HG03469 (cell line): ENCODE results near the gene GRM8.

ENCODE experiments used
- ATAC-seq: cut with Tn5 transposase; IDR thresholded peaks from one replicate; pipeline ENCODE4 v1.9.1; 2021; ENCODE audit warnings: mild to moderate bottlenecking, moderate library complexity, moderate number of reproducible peaks; ENCODE audit not compliant: unreplicated experiment

Gene GRM8

GRCh38 chr7:126760914-126761577 is 491.7 kb downstream of the GRM8 start:
- ATAC-seq, result peak; percentile 39

DNA sequence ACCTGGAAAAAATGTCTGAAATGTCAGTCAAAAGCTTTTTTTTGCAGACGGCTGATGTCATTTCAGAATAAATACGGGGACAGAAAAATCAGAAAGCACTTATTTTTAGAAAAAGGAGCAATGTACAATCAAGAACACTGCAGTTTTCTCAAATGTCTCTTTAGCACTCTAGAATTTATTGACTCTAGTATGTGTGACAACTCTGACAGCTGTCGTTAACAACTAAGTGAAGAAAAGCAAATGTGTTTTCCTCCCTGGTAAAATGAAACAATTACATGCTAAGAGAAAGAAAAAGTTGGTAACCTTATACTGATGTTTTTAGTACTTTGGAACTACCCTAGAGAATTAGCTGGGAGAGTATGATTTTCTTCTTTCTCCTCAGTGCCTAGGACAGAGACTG is 497.4 kb downstream of the GRM8 start:
- no peak for ATAC-seq

- ATAC-seq, result no peak
Observed at GRCh38 chr7:126750207-126750911, 502.4 kb downstream of the GRM8 start.

- no peak for ATAC-seq
Observed at GRCh38 chr7:126728967-126729366, 523.8 kb downstream of the GRM8 start.

GRCh38 chr7:126727930-126728391 is 524.8 kb downstream of the GRM8 start:
- no peak for ATAC-seq

DNA sequence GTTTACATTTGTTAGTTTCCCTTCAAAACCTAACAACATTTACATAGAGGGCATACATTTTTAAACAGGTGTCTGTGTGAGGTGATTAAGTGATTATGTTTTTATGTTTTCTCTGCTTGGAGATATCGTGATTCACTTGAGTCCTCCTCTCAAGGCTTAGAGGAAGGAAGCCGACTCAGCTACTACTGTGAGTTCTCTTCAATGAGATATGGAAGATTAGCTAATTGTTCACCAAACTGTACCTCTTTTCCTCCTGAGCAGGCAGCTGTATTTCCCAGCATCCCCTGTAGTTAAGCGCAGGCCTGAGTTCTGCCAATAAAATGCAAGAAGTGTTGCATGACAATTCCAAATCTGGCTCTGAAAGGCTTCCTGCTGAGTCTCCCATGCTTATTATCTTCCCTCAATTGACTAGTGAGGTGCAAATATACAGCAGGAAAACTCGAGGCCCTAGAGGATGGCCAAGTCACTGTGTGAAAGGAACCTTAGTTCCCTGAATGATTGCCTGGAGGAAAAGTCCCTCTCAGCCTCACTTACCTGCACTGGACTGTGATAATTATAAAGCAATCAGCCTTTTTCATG is 528.7 kb downstream of the GRM8 start:
- no peak for ATAC-seq

- ATAC-seq, result peak; percentile 87
Observed at GRCh38 chr7:126720232-126720631, 532.5 kb downstream of the GRM8 start.

DNA sequence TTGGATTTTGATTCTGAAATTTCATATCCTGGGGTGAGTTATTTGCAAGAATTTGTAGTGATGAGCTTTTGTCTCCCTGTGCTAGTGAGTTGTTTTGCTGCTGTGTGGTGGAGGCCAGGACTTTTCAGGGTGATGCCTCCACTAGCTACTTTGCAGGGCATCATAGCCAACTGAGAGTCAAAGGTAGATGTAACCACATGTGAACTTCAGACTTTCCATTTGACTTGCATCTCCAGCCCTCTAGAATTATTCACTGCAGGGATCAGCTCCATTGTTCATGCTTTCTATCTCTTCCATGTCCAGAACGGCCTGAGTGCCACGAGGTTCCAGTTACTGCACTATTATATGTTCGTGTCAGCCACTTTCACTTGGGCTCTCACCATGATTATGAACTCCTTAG is 534.3 kb downstream of the GRM8 start:
- no peak for ATAC-seq

DNA sequence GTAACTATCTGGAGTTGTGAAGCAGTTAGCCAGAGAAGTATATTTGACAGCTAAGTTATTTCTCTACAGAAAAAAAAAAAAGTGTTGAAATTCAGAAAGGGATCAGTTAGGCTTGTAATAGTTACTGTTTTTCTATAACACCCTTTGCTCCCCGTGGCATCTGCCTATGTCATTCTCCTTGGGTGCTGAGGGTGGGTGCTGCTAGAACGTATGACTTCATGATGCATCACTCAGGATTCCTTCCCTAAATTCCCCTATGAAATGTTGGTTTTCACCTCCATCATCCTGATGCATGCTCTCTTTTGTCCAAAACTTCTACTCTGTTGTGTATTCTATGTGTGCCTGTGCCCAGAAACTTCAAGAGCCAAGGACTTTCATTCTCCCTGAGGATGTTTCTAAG is 536.4 kb downstream of the GRM8 start:
- no peak for ATAC-seq

DNA sequence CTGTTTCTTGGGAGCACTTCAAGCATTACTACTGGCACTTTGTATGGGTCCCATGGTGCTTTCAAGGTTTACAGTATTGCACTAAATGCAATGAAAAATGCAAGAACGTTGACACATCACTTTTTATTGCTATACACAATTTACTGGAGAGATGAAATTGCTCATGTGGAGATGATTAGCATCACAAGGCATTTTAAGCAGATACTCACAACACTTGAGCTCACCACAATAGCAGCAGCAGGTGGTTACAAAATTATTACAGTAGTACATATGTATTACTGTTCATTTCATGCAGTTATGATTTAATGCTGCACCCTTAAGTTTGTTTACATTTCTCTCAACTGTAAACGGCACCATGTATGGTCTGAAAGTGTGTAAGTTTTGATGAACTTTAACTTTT is 537.7 kb downstream of the GRM8 start:
- ATAC-seq, result no peak

- peak; percentile 37 for ATAC-seq
Observed at GRCh38 chr7:126702242-126703016, 550.3 kb downstream of the GRM8 start.

DNA sequence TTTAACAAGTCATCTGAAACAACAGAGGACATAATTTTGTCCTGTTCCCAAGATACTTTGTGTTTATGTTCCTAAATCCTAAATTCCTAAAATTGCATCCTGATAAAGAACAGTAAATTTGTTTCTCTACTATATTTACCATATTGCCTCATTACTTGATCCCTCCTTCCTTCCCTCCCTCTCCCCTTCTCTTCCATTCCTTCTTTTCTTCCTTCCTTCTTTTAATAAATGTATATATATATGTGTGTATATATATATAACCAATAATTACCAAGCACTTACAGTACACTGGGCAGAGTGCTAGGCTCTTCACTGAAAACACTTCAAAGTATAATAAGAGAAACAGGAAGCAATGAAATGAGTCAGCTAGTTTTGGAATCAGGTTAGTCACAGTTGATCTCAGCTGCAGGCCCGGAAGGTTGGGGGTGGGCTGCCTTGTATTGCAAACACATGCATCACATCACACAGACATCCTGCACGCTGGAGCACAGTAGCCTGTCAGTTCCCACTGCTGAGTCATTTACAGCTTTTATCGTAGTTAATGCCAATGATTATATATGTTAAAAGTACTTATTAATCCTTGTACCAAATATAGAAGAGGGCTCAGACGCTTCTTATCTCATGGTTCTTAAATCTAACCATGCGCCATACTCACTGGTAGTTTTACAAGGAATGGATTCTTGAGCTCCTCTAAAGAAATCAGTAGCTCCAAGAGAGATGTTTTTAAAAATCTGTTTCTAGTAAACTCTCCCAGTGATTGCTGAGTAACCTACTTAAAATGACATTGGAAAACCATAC is 551.7 kb downstream of the GRM8 start:
- peak; percentile 81 for ATAC-seq

GRCh38 chr7:126699707-126700106 is 553.0 kb downstream of the GRM8 start:
- no peak for ATAC-seq

DNA sequence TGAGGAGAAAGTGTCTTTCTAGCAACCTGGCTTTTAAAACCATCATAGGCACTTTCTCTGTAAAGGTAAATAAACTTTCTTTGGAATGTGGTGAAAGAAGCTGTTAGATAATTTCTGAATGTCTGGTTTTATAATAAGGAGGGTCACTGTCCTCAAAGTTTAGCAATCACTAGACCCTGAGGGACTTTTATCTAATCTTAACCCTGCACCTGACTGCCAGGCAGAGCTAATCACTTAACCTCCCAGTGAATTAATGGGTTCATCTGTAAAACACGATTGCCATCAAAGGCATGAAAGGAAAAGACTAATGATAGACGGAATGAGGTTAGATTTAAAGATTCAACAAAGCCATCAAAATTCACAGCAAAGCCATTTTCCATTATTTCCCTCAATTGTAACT is 553.8 kb downstream of the GRM8 start:
- no peak for ATAC-seq

GRCh38 chr7:126698446-126698845 is 554.3 kb downstream of the GRM8 start:
- no peak for ATAC-seq

GRCh38 chr7:126696256-126697038 is 556.3 kb downstream of the GRM8 start:
- ATAC-seq, result peak; percentile 30

DNA sequence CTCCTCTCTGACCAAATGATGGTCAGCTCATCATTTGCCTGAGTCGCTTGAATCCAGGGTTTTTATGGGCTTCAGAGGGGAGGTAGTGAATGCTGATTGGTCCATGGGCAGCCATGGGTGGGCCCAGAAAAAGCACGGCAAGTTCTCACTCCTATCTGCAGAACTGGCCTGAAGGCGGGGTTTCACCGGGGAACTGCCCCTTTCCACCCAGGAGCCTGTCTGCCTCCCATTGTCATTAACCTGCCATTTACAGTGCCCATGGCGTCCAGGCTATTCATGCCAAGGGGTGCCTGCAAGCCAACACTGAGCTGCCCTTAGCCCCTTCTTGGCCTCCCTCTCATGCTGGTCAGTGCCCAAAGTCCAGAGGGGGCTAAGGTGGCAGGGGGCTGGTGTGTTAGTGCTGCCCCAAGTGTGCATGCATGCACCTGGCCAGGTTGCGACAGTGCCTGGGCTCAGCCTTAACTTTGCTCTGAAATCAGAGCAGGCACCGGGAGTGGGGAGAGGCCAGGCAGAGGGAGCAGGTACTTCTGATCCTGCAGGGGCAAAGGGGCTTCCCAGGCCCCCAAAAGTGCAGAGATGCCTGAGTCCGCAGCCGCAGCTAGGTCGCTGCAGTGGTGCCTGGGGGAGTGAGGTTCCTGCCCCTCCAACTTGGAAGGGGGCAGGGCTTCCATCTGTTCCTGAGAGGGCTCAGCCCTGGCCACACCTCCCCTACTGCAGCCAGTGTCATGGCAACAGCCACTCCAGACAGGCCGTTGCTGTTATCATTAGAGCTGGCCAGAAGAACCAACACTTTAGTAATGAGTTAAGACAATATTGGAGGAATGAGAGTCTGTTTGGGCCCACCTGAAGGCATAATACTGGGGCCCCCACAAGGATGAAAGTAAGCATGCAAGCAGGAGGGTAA is 561.6 kb downstream of the GRM8 start:
- ATAC-seq, result no peak

DNA sequence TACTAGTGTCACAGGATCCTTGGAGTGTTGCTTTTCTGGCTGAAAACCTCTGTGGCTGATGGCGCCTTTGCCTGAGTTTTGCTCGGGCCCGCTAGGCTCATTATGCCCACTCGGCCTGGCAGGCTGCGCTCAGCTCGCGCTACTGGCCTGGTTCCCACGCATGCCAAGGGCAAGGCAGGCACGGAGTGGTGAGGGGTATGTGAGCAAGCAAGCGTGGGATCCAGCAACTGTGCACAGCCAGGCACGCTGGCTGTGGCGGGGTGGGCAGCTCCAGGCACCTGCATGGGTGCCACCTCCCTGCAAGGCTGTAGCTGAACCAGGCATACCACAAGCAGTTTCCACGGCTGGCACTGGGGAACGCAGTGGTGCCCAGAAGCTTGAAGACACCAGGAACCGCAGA is 562.6 kb downstream of the GRM8 start:
- ATAC-seq, result no peak

DNA sequence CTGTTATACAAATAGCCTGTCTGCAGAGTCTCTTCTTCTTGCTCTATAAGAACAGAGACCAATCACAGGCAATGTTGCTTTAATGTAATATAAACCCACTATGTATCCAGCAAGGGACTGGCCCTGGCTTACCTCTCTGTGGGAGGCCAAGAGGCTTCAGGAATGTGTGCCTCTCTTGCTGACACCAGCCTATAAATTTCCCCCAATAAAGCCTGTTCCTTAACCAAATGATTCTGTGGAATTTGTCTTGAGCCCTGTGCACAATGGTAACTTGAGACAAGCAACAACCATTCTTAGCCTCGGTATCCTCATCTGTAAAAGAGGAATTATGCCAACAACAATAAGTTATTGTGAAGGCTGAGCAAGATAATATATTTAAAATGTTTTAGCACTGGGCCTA is 563.7 kb downstream of the GRM8 start:
- no peak for ATAC-seq
